DMS153 (cell line): ENCODE measurements around the gene ESRRG.
"Not testable (repeated sequence)": the region's sequence is repeated elsewhere in the genome, so short reads cannot be mapped to it uniquely, and the experiment has no call there.

Source experiments
- DNase-seq: peaks from one replicate; lab custom pipeline; 2025; lab: John Stamatoyannopoulos, UW

ESRRG gene

DNA sequence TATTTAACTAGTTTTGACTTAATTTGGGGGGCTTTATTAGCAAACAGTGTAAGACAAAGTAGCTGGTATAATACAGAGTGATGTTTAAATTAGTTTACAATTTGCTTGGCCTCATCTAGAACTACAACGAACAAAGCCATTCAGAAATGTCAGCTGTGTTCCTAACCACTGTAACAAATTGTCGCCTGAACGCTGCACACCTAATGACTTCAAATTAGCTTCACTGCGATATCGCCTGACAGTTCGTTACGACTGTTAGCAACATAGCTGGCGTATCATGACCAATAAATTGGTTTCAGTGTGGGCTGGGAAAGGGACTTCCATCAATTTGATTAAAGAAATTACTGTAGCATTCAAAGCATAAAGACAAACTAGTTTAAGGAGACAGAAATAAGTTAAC lies 160.1 kb downstream of the ESRRG start:
- no peak for DNase-seq

DNA sequence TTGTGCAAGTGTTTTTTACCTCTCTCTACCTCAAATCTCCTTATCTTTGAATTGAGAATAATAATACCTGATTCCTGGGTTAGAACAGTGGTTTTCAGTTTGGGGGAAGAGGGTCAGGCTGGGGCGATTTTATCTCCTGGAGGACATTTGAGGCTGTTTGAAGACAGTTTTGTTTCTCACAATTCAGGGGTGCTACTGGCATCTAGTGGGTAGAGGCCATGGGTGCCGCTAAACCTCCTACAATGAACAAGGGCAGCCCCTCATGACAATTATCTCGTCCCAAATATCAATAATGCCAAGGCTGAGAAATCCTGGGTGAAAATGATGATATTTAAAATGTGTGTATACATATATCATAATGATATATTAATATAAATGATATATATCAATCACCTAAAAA lies 160.8 kb downstream of the ESRRG start:
- DNase-seq, result no peak

DNA sequence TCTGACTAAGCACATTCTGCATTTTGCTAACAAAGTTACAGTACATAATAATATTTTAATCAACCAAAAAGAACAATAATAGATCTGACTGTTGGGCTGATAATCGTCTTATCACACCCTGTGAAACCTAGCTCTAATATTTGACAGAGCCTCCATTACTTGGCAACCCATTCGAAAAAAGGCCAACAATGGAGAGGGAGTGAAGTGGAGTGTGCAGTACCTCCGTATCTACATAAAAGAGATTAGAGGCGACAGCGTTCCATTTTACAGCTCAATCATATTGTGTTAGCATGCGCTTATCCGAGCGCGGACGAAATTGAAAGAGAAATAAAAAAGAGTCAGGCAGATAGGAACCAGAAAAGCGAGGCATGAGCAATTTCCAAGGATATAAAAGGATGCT lies 162.7 kb downstream of the ESRRG start:
- peak; percentile 71 for DNase-seq

DNA sequence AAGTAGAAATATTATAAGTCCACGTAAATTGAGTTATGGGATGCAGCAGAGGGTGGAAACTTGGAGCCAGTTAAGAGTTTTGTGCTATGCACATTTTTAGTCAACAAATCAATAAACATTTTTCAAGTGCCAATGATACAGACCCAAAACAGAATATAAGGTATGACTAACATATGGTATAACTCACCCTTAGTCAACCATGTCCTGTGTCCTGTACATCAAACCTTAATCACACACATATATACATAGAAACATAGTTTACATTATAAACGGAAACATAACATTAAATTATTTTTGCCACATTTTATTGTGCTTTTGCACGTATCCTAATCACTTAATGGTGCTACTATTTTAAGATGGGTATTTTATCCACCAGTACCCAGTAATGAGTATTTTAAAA lies 163.9 kb downstream of the ESRRG start:
- no peak for DNase-seq

DNA sequence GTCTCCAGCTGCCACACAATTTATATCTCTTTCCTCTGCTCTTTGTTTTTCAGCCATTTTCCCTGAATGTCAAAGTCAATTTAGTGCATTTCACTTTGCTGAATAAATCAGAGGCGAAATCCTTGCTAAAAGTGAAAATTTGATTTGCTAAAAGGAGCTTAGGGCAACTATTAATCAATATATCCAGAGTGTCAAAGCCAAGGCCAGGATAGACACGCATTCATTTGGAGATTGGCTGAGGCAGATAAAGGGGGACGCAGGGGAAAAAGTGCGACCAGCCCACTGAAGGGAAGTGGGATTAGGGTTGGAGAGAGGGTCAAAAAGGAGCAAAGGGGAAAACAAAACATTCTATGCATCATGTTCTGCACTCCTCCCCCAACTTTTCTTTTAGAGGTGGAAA lies 167.6 kb downstream of the ESRRG start:
- DNase-seq, result no peak

DNA sequence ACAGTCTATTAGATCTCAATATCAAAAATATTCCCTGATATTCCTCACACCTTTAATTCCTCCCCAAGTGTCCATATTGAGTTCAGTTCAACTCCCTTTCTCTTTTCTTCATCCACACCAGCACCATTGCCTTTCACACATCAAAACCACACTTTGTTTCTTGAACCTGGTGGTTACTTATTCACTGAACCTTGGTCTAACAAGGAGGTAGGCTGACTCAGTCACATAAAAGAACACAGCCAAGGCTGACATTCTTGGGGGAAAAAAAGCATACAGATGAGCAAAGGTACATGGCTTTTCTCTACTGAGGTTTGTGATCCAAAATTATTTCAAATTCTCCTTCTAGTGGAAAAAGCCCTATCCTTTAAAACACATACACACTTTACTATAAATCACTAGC lies 168.3 kb downstream of the ESRRG start:
- no peak for DNase-seq

DNA sequence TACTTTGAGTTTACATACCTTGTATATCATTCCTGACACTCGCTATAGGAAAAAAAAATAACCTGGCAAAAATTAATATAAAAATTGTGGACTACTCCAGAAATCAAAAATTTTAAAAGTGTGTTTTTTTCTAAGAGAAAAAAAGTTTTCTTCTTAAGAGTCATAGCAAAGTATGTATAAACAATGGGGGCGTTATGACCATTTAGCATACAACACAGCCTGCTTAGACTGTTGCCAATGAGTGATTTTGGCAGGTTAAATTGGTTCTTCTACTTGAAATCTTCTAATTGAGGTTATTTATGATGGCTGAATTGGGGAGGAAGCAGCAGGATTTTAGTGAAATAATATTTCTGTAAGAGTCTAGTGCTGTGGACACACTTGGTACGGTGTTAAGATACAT lies 169.5 kb downstream of the ESRRG start:
- no peak for DNase-seq

DNA sequence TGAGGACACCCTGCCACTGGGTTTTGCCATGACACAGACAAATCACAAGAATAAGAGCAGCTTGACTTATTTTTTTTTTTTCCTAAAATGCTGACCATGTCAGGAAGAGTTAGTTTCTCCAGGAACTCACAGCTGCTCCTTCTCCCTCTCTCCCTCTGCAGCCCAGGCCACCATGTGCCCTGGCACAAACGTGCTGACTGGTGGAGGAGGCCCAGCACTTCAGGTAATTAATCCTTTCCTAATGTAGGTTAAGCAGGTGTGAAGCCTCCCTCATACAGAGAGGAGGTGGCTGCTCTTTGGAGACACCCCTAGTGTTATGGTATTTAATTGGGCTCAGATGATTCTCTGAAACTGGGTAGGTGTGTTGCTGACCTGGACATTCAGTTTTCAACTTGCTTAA lies 170.2 kb downstream of the ESRRG start:
- no peak for DNase-seq

DNA sequence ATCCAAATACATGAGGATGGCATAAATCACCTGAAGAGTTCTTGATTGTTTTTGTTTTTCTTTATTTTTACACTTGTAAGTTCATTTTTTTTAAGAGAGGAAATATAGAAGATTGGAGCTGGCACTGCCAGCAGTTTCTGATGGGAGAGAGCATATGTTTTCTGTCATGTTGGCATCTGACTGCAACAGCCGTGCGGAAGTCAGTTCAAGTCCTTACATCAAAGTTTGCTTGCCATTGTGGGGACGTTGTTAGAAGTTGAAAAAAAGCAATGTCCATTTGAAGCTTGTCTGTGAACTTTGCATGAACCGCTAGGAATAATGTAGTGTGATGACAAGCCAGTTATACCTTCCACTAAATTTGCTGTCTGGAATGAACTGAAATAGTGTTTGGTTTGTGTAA lies 173.4 kb downstream of the ESRRG start:
- no peak for DNase-seq

DNA sequence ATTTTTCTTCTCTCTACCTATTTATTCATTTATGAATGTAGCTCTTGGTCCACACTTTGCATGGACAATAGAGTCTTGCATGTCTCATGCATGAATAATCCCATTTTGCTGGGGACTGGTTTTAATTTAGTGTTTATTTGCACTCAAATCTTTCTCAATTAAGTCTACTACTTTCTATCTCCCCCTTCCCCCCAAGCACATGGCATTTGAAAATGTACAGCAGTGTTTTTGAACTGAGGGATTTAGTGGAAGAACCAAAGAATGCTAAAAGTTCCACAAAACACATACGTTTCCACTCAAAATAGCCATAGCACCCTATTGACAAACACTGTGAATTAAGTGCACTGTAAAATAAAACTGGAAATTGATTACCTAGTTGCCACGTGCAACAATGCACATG lies 180.5 kb downstream of the ESRRG start:
- no peak for DNase-seq

DNA sequence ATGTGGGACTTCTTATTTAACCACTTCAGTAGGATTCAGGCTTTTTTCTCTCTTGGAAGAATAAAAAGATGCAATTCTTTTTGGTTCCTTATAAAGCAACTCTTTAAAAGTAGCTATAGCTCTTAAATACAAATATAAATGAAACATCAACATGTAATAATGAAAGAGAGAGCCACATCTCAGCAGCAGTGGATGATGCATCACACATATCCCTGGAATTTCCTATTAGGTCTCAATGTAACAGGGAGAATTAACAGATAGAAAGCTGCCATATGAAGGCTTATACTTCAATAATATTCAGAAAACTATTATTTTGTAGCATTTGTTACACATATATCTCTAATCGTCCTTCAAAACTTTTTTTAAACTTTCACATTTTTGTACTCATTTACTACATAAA lies 181.0 kb downstream of the ESRRG start:
- DNase-seq, result no peak

DNA sequence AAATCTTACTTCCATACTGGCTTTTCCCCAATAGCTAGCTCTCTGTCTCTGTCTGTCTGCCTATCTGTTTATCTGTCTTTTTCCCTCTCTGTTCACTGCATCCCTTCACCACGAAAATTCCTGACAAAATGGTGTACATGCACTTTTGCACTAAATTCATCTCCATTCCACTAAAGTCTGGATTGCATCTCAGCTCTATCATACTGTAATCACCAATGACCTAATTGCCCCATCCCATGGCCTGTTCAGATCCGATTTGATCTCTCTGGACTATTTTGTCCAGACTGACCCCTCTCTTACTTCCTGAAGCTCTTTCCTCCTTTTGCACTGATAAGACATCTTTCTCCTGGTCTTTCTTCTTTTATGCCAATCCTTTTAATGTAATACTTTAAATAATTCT lies 187.5 kb downstream of the ESRRG start:
- no peak for DNase-seq

DNA sequence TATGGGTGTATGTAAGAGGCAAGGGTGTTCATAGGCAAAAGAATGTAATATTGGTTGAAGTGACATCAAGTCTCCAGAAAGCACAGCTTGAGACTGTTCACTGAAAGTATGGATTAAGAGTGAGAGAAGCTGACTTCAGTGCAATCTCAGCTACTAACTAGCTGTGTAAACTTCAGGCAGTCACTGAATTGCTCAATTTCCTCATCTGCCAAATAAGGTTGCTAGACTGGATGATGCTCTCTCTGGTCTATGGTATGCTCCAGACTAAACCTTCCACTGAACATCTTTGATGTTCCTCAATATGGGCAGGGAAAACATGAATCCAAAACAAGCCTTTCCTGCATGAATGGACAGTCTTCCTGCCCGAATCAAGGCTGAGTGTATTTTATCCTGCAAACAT lies 188.2 kb downstream of the ESRRG start:
- DNase-seq, result no peak

DNA sequence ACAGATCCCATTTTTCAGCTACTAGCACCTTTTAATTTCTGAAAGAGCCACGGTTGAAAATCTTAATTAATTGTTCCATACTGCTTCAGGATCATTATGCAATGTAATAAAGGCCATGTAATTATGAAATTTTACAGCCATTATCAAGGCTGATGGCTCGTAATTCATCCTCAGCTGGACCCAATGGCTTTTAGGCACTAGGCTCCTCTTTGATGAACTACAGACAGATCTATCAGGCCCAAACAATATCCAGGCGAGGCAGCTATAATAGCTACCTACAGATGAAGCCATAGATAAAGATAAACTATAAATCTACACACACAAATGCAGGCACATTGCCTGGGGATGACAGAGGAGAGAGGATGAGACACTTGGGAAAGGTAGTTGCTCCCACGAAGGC lies 189.5 kb downstream of the ESRRG start:
- no peak for DNase-seq

DNA sequence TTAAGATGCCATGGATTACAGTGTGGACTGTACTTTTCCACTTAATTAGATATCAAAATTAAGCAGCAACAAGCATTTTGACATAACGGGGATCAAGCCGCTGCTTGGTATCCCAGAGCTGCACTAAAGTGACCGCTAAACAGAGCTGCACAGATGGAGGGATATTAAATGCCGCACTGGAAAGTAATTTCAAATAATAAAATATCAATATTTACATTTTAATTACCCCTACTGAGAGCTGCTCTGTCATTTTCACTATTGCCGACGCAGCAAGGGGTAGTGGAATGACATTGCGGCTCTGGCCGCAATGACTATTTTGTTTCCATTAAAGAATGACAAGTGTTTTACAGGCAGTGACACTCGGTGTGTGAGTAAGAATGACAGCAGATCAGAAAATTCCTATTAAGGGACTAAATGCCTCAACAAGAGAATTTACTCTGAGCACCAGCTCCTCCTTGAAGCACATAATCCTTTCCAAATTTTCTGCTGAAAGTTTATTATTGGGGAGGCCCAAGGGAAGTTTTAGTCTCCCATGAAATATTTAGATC lies 190.9 kb downstream of the ESRRG start:
- no peak for DNase-seq

DNA sequence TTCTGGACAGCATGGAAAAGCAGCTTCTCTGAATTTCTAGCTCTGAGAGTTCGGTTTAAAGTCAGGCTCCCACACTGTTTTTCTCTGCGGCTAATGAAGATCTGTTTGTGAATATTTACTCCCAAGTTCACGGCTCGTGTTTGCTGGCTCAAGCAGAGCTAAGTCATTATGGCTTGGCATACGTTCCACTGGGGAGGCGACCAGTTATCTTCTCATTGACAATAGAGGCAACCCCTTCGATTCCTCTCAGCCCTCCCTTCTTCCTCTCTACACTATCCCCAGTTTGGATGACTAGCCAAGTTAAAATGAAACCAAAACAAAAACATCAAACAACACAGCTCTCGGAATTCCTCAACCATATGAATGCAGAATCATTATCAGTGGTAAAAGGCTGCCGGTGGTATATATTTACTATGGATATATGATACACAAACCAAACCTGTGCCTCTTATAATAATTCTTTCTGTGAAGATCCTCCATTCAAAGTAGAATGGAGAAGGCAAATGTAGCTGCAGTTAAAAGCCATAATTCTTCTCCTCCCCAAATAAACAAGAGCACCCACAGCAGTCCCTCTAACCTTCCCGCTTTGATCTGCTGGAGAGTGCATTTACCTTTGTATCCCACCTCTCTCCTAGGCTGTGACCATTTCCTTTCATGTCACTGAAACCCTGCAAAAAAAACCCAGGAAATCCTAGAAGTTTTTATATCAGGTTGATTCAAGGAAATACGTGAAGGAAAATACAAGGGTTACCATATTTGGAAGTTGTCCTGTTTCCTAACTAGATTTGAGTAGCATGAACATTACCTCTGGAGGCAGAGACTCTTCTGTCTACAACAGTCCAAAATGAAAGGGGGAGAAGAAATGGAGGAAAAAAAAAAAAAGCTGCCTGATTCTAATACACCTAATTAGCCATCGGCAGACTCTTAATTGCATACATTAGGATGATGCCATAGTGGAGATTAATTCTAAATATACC lies 191.7 kb downstream of the ESRRG start:
- peak; percentile 26 for DNase-seq

DNA sequence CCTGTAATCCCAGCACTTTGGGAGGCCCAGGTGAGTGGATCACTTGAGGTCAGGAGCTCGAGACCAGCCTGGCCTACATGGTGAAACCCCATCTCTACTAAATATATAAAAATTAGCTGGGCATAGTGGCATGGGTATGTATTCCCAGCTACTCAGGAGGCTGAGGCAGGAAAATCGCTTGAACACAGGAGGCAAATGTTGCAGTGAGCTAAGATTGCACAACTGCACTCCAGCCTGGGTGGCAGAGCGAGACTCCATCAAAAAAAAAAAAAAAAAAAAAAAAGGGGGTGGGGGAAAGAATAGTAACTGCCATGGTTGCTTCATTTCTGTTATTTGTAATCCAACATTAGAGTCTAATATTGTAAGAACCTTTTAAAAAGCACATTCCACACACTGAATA lies 193.4 kb downstream of the ESRRG start:
- DNase-seq, result not testable (repeated sequence)

DNA sequence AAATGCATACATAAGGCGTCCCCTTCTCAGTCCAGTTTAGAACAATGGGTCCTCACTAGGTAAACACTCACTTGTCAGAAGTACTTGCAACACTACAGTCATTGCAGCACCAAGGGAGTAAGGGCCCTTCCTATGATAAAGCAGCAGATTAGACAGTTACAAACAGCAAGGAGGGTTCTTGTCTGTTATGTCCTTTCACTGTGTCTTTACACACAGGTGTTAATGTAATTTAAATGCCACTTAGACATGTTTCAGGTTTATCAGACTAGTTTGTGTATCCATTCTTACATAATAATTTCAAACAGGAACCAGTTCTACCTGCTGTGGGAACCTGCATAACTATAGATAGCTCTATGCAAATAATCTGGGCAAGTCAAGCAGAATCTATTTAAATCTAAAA lies 194.4 kb downstream of the ESRRG start:
- DNase-seq, result peak; percentile 84

DNA sequence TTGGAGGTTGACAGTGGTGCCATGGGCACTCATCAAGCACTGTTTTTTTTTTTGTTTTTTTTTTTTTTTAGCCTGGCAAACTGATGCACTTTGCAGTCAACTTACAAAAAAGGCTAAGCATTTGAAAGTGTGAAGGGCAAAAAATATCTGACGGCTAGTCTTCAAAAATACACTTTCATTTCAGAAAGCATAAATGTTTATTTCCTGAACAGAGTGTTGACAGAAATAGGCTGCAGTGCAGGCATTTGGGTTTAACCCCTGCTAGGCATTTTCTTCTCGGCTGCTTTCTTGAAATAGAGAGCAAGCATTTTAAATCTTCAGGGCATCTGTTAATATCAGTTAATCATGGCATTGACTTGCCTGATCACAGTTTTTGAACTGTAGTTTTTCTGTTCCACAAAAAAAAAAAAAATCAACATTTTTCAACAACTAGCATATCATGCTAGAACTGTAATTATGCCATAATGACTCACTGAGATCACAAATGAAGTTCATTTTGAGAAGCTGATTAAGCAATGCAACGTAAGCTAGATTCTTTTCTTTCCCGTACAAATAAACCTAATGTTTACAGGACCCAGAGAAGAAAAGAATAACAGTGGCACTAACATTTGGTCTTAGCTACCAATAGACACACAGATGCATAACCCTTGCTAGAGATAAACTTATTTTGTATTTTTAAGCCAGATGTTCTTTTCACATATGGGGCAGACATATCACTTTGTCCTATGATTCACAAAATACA lies 199.6 kb downstream of the ESRRG start:
- no peak for DNase-seq

DNA sequence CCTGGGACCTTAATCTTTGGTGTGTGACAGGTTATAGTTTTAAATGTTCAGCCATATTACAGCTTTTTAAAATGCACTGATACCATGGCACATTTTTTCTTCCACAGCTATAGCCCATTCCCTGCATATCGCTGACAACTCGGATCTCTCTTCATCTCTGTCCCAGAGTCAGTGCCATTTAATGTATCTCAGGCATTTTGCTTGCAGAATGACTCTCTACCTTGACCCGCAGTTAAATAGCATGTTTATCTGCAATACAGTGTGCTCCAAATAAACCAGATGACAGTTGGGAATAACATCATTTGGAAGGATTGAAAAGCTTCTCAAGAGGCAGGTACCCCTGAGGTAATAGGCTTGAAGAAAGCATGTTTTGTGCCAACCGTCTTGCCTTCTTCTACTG lies 200.2 kb downstream of the ESRRG start:
- DNase-seq, result no peak

DNA sequence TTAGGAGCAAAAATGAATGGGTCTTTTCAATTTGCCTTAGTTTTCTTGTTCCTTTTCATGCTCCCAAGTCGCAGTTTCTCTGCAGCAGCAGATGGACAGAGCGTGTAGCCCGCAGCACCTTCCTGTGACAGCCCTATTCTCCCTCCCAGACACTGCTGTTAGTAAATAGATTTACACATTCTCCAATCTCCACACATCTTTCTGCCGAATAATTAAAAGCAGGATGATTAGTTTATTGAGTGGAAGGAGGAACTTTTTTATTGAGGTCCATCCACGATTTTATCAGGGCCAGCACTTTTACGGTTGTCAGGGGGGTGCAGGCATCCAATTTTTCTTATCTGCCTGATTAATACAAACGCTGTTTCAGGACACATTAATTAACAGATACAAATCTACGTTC lies 201.8 kb downstream of the ESRRG start:
- DNase-seq, result no peak

DNA sequence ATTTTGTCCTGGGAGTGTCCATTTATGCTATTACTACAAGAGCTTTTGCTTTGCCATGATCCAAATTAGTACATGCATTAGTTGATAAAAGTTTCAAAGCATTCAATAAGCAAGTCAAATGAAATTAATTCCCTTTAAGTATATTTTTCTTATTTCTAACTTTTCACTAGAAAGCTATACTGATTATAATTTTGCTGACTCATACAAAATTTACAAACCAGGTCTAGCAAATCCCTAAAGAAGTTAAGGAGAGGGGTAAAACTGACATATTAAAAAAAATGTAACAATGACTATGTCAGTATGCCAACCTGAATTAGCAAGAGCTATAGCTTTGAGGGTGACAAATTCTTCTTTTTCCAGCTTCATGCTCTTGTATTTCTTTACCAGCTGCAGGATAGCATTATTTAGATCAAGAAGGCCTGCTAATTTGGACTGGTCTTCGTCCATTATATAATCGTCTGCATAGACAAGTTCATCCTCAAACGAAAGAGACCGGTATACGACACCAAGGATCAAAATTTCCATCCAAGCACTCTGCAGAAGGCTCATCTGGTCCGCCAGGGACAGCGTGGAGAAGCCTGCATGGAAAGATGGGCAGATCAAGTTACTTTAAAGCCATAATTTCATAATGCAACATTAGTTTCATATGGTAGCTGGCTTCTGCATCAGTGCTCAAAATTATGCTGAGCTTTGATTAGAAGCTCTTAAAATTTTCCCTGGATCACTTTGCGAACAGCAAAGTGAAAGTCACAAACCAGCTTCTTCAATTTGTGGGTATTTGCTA lies 204.2 kb downstream of the ESRRG start:
- no peak for DNase-seq
